Spleen (tissue), 7 donors: ENCODE measurements around the gene PYCR2.

Source experiments
- POLR2A ChIP-seq, 3 donors: fragments of 450-650 bp; IDR thresholded peaks; one replicate each; pipeline ENCODE4 v1.5.1; 2017; ENCODE audit warnings: antibody characterized with exemption in 3 of 3, mild to moderate bottlenecking in 1 of 3
- POLR2AphosphoS5 ChIP-seq, 3 donors: sonication (generic); formaldehyde crosslinking; IDR thresholded peaks; one replicate each; pipeline ENCODE4 v1.5.1; 2017; ENCODE audit warnings: antibody characterized with exemption in 3 of 3
- TF ChIP-seq, protein P1 (sequence below), 11 experiments: fragments of 200-600 bp in 7 of 11; fragments of 450-650 bp in 4 of 11; sonication (generic) in 4 of 11; IDR thresholded peaks in 8 of 11; conservative IDR thresholded peaks in 3 of 11; 1 replicate in 7 of 11; 2 replicates in 4 of 11; pipeline versions ENCODE4 v1.4.0 to v1.8.0; 2016 to 2021; ENCODE audit warnings: antibody characterized with exemption in 11 of 11, inconsistent platforms in 4 of 11, mild to moderate bottlenecking in 1 of 11
- donor health status: DM: no; HTN: no; CAD: no; lungs with moderate emphysema.
- donor health status: DM: no; HTN: no; CAD: no.
- donor health status: DM: no; HTN: no; CAD: no.

DNA sequence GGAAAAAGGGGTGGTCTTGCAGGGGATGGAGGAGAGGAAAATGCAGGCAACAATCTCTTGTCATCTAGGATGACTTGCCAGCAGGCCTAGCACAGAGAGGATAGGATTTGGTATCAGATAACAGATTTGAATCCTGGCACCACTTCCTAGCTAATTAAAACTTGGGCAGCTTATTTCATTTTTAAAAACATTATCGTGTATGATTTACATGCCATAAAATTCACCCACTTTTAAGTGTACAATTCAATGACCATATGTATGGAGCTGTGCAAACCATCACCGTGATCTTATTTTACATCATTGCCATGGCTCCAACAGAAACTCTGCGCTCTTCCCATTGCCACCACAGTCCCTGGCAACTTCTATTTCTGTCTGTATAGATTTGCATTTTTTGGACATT lies 6.9 kb downstream of the PYCR2 start:
- TF ChIP-seq, protein P1, sequence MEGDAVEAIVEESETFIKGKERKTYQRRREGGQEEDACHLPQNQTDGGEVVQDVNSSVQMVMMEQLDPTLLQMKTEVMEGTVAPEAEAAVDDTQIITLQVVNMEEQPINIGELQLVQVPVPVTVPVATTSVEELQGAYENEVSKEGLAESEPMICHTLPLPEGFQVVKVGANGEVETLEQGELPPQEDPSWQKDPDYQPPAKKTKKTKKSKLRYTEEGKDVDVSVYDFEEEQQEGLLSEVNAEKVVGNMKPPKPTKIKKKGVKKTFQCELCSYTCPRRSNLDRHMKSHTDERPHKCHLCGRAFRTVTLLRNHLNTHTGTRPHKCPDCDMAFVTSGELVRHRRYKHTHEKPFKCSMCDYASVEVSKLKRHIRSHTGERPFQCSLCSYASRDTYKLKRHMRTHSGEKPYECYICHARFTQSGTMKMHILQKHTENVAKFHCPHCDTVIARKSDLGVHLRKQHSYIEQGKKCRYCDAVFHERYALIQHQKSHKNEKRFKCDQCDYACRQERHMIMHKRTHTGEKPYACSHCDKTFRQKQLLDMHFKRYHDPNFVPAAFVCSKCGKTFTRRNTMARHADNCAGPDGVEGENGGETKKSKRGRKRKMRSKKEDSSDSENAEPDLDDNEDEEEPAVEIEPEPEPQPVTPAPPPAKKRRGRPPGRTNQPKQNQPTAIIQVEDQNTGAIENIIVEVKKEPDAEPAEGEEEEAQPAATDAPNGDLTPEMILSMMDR (IDR thresholded peaks at IDR 0.05 in 8 of 11, conservative IDR thresholded peaks at IDR 0.05 in 3 of 11) = no peak
- TF ChIP-seq POLR2A (IDR thresholded peaks at IDR 0.05) (no peak), POLR2AphosphoS5 (IDR thresholded peaks at IDR 0.05) (no peak)
